ENCODE data around the gene OTOP2.

DNA sequence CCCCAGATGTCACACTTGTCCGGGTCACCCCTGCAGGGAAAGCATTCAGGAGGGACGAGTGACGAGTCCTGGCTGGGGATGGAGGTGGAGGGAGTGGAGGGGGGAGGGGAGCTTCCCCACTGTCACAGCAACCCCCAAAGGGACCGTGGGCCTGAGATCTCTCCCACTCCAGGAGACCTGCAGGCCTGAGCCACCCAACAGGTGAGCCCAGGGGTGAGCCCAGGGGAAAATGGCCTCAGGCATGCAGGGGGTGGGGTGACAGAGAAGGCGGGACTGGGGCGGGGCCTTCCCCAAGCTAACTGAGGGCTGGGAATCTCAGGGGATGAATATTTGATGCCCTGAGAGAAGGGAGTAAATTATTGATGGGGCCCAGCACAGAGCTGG, 3.4 kb upstream of the OTOP2 start:
- TF ChIP-seq EP300 (IDR thresholded peaks at IDR 0.05) = no peak
- TF ChIP-seq, protein P1, sequence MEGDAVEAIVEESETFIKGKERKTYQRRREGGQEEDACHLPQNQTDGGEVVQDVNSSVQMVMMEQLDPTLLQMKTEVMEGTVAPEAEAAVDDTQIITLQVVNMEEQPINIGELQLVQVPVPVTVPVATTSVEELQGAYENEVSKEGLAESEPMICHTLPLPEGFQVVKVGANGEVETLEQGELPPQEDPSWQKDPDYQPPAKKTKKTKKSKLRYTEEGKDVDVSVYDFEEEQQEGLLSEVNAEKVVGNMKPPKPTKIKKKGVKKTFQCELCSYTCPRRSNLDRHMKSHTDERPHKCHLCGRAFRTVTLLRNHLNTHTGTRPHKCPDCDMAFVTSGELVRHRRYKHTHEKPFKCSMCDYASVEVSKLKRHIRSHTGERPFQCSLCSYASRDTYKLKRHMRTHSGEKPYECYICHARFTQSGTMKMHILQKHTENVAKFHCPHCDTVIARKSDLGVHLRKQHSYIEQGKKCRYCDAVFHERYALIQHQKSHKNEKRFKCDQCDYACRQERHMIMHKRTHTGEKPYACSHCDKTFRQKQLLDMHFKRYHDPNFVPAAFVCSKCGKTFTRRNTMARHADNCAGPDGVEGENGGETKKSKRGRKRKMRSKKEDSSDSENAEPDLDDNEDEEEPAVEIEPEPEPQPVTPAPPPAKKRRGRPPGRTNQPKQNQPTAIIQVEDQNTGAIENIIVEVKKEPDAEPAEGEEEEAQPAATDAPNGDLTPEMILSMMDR (IDR thresholded peaks at IDR 0.05) = no peak
- TF ChIP-seq POLR2A (IDR thresholded peaks at IDR 0.05) = no peak
